Measurements from ENCODE around the gene FNIP2.
"Not testable (repeated sequence)": the region's sequence is repeated elsewhere in the genome, so short reads cannot be mapped to it uniquely, and the experiment has no call there.

FNIP2 gene

DNA sequence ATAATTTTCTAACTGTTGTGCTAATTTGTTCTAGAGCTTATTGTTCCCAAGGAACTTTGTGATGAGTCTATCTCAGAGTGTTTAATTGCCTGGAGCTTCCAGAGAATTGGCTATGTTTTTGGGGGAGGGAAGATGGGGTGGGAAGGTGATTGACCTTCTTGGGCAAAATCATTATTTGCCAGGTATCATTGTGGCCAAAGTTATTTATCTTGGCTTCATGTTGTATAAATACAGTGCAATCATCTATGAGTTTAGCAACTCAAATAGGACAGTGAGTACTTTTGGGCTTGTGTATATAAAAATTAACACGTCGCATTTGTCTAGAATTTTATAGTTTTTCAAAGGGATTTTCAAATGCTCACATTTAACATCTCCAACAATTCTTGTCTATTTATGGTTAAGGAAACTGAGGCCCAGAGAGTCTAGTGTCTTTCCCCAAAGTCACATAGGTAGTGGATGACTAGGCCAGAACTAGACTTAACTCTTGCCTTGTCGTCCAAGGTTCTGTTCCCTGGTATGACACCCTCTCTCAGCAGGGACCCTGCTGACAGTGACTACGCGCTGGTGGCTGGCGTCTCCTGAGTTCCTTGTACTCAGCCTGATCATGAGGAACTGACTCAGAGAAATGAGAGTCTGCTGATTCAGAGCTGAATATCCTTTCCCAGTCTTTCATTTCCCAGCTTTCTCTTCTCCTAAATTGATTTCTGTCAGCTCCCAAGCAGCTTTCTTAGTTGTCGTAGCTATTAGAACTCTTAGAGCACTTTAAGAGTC is 27.7 kb downstream of the FNIP2 start:
- no peaks in the 10 kb centered on the region for H3K36me3 Mint-ChIP-seq
- H3K27ac Mint-ChIP-seq = no peak overlapping the region
- H3K4me1 Mint-ChIP-seq (ENCODE audit: low read depth) = peaks cover 13% of the 10 kb centered on the region
- no peaks in the 10 kb centered on the region for H3K9me3 Mint-ChIP-seq (ENCODE audit: low read depth)
- H3K27me3 Mint-ChIP-seq = no peaks in the 10 kb centered on the region
- no peak overlapping the region for H3K4me3 Mint-ChIP-seq

DNA sequence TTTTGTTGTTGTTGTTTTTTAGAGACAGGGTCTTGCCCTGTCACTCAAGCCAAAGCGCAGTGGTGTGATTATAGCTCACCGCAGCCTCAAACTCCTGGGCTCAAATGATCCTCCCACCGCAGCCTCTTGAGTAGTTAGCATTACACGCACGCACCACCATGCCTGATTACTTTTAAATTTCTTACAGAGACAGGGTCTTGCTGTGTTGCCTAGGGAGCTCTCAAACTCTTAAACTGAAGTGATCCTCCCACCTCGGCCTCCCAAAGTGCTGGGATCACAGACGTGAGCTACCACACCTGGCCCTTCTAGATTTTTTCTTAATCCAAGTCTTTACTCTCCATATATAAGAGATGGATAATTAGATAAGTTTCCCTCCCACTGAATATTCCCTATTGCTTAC is 29.2 kb downstream of the FNIP2 start:
- Mint-ChIP-seq H3K4me3 (no peak overlapping the region), H3K9me3 (ENCODE audit: low read depth) (no peaks in the 10 kb centered on the region), H3K36me3 (no peaks in the 10 kb centered on the region), H3K27ac (no peak overlapping the region), H3K27me3 (no peaks in the 10 kb centered on the region), H3K4me1 (ENCODE audit: low read depth) (peaks cover 18% of the 10 kb centered on the region)

DNA sequence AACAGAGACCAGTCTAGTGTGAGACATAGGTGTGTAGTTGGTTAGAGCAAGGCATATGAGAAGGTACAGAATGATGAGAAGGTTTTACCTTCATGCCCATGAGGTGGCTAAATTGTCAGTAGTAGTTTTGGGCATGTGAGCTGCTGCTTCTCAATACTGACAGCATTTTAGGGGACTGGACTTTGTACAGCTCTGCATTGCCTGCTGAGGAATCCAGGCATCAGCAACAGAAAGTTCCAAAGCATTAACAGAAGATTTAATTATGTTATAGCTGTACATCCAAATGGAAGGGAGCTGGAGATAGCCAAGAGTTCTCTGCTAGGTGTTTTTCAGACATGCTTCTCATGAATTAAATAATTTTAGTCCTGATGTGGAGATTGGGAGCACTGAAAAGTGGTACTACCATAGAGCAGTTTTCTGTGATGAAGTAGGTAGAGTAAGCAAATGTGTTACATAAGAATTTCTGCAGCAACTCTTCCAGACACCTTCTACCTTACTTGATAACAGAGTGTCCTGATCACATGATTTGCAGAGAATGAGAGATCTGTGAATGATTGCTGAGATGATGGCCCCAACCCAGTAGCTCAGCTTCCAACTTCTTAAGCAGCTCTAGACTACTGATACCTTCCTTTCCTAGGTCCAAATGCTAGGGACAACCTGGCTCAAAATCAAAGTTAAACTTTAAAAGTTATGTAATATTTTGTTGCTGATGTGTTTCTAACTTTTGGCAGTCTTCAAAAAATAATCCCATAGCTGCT is 30.4 kb downstream of the FNIP2 start:
- H3K4me3 Mint-ChIP-seq = no peak overlapping the region
- peaks cover 25% of the 10 kb centered on the region for H3K4me1 Mint-ChIP-seq (ENCODE audit: low read depth)
- H3K27ac Mint-ChIP-seq = no peak overlapping the region
- H3K27me3 Mint-ChIP-seq = no peaks in the 10 kb centered on the region
- H3K9me3 Mint-ChIP-seq (ENCODE audit: low read depth) = no peaks in the 10 kb centered on the region
- H3K36me3 Mint-ChIP-seq = no peaks in the 10 kb centered on the region

DNA sequence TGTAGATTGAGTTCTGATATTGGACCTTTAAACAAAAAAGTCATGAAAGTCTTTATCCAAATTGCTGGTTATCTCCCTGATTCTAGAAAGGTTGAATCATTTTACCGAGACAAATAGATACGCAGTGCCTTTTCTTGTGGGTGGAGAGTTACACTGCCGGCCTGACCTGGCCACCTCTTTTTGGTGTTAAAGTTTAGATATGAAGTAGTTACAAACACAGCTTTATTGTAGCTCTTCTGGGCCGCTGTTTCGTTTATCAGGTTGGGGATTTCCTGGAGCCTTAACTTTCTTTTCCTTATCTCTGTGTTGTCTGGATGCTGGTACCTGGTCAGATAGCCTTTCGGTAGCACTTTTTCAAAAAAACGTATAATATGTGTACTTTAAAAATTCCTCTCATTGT is 31.0 kb downstream of the FNIP2 start:
- H3K27ac Mint-ChIP-seq = no peak overlapping the region
- no peaks in the 10 kb centered on the region for H3K36me3 Mint-ChIP-seq
- H3K9me3 Mint-ChIP-seq (ENCODE audit: low read depth) = no peaks in the 10 kb centered on the region
- peaks cover 25% of the 10 kb centered on the region for H3K4me1 Mint-ChIP-seq (ENCODE audit: low read depth)
- no peak overlapping the region for H3K4me3 Mint-ChIP-seq
- H3K27me3 Mint-ChIP-seq = no peaks in the 10 kb centered on the region

DNA sequence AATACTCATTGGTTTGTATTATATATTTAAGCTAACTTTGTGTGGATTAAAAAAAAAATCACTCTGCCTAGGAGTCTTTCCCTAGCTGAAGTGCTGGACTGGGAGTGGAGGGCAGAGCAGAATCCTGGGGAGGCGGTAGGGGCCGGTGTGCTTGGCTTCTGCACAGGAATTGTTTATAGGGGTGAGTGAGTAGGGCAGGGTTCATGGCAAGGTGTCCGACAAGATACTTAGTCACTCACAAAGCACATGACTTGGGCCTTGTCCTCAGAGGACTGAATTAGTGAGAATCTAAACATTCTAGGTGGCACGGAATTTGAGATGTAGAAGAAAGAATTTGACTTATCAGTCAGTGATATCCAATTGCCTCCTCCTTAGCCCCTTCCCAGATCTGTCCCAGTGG is 32.2 kb downstream of the FNIP2 start:
- H3K9me3 Mint-ChIP-seq (ENCODE audit: low read depth) = no peaks in the 10 kb centered on the region
- no peak overlapping the region for H3K4me3 Mint-ChIP-seq
- H3K36me3 Mint-ChIP-seq = no peaks in the 10 kb centered on the region
- no peaks in the 10 kb centered on the region for H3K27me3 Mint-ChIP-seq
- peaks cover 28% of the 10 kb centered on the region for H3K4me1 Mint-ChIP-seq (ENCODE audit: low read depth)
- H3K27ac Mint-ChIP-seq = no peak overlapping the region

DNA sequence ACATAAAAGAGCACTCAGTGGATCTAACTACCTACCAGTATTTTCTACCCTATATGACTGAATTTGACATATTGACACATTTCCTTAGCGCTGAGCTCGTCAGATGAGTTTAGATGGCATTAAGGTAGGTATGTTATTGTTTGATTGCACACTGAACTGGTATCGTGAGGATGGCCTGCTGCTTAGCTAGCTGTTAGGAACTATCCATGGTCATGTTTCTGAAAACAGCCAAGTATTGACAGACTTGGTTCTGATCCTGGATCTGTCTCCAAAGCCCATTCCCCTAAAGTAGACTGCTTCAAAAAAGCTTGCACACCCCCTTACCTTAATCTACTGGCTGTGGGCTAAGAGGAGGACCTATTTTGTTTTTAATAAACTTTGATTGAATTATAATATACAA is 32.9 kb downstream of the FNIP2 start:
- Mint-ChIP-seq H3K27me3 (no peaks in the 10 kb centered on the region), H3K36me3 (no peaks in the 10 kb centered on the region), H3K4me3 (no peak overlapping the region), H3K9me3 (ENCODE audit: low read depth) (no peaks in the 10 kb centered on the region), H3K4me1 (ENCODE audit: low read depth) (peaks cover 30% of the 10 kb centered on the region), H3K27ac (no peak overlapping the region)

DNA sequence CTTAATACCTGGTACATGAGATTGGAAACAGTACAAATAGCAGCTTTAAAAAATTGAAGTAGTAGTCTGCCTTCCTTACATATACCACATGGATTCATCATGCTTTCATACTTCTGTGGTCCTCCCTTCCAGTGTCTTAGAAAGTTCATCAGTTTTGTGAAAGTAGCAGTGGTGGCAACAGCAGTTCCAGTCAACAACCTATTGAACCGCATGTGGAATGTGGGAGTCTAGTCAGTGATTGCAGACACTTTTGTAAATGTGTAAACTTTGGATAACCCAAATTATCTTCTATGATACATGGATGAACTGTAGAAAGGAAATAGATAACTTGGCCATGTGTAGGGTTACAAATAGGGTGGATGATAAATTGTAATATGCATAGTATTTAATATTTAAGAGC is 34.1 kb downstream of the FNIP2 start:
- Mint-ChIP-seq H3K27me3 (no peaks in the 10 kb centered on the region), H3K27ac (peak overlapping the region; percentile 41), H3K36me3 (no peaks in the 10 kb centered on the region), H3K4me3 (no peak overlapping the region), H3K4me1 (ENCODE audit: low read depth) (peaks cover 30% of the 10 kb centered on the region), H3K9me3 (ENCODE audit: low read depth) (no peaks in the 10 kb centered on the region)

DNA sequence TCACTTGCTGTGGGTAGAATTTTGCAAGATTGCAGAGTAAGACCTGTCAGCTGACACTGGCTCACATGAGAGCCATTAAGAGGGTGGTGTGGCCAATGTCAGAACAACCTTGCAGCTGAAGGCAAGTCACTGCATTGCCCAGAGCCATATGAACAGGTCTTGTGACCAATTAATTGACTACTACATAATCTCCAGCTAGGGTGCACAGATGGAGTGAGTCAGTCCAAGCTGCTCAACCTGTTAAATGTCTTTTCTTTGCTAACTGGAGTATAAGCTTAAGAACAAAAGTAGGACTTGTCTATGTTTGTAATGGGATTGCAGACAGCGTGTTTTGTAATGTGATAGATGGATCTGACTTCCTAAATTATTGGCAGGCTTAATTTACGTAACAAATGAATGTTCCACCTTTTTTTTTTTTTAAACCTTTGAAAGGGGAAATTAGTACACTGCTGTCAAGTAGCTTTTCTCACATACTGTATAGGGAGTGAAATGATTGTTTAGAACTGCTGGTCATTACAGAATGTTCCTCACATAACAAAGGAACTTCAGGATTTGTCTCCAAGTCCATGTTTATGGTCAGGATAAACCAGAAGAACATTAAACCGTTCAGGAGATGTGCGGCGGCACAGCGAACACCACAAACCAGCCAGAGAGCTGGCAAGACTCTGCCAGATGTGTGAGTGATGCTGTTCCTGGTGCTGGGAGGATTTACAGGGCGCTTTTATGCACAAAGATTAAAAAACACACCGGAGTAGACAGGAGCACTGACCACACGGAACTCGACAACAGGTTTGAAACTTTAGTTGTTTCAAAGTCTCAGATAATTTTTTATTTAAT is 37.0 kb downstream of the FNIP2 start:
- H3K27ac Mint-ChIP-seq = peak overlapping the region; percentile 12
- H3K9me3 Mint-ChIP-seq (ENCODE audit: low read depth) = no peaks in the 10 kb centered on the region
- H3K4me3 Mint-ChIP-seq = no peak overlapping the region
- H3K27me3 Mint-ChIP-seq = no peaks in the 10 kb centered on the region
- peaks cover 41% of the 10 kb centered on the region for H3K4me1 Mint-ChIP-seq (ENCODE audit: low read depth)
- H3K36me3 Mint-ChIP-seq = peaks cover 5% of the 10 kb centered on the region

DNA sequence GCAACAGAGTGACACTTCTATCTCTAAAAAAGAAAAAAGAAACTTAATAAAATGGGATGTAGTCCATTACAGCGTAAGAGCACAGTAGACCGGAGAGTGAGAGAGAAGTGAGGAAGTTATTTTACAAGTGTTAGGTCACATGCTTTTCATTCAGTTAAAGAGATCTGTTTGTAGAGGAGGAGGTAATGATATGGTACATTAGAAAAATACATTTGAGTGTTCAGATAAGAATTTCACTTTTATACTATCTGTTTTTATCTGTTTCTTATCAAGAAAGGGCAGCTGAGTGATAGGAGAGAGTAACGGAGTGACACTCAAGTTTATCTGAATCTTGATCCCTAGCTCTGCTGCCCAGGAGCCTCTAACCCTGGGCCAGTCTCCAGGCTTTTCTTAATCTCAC is 38.9 kb downstream of the FNIP2 start:
- Mint-ChIP-seq H3K4me3 (no peak overlapping the region), H3K4me1 (ENCODE audit: low read depth) (peaks cover 56% of the 10 kb centered on the region)

DNA sequence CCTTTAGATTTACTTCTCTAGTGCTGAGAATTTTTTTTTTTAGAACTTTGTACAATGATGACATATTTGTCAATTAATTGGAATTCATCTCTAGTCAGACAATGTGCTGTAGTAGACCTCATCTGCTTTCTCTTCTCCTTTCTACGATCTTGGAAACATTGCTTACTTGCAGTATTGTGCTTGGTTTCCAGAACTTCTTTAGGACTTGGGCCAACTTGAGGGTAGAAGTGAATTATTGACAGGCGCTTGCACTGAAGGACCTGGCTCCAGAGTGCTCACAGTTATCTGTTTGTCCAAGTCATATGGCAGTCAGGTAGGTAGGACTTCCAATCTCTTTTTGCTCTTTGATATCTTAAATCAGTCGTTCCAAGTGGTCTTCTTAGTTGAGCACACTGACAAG is 39.6 kb downstream of the FNIP2 start:
- Mint-ChIP-seq H3K9me3 (ENCODE audit: low read depth) (no peaks in the 10 kb centered on the region), H3K27me3 (no peaks in the 10 kb centered on the region), H3K4me1 (ENCODE audit: low read depth) (peaks cover 53% of the 10 kb centered on the region), H3K27ac (no peak overlapping the region), H3K36me3 (peaks cover 7% of the 10 kb centered on the region), H3K4me3 (no peak overlapping the region)

More for the DNA sequence above, 38.9 kb downstream of the FNIP2 start:
- H3K27ac Mint-ChIP-seq = no peak overlapping the region
- H3K36me3 Mint-ChIP-seq = peaks cover 5% of the 10 kb centered on the region
- no peaks in the 10 kb centered on the region for H3K9me3 Mint-ChIP-seq (ENCODE audit: low read depth)
- no peaks in the 10 kb centered on the region for H3K27me3 Mint-ChIP-seq

DNA sequence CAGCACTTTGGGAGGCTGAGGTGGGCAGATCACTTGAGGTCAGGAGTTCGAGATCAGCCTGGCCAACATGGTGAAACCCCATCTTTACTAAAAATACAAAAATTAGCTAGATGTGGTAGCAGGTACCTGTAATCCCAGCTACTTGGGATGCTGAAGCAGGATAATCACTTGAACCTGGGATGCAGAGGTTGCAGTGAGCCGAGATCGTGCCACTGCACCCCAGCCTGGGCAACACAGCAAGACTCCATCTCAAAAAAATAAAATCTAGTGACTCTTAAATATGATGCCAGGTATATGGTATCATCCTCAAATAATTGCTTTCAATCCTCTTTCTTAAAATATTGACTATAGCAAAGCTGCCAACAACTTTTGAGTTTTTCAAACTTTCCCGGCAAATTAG is 40.4 kb downstream of the FNIP2 start:
- H3K9me3 Mint-ChIP-seq (ENCODE audit: low read depth); H3K36me3 Mint-ChIP-seq; H3K4me3 Mint-ChIP-seq; H3K27me3 Mint-ChIP-seq: not testable (repeated sequence)
- Mint-ChIP-seq H3K27ac (peak overlapping the region; percentile 90), H3K4me1 (ENCODE audit: low read depth) (peaks cover 49% of the 10 kb centered on the region)

DNA sequence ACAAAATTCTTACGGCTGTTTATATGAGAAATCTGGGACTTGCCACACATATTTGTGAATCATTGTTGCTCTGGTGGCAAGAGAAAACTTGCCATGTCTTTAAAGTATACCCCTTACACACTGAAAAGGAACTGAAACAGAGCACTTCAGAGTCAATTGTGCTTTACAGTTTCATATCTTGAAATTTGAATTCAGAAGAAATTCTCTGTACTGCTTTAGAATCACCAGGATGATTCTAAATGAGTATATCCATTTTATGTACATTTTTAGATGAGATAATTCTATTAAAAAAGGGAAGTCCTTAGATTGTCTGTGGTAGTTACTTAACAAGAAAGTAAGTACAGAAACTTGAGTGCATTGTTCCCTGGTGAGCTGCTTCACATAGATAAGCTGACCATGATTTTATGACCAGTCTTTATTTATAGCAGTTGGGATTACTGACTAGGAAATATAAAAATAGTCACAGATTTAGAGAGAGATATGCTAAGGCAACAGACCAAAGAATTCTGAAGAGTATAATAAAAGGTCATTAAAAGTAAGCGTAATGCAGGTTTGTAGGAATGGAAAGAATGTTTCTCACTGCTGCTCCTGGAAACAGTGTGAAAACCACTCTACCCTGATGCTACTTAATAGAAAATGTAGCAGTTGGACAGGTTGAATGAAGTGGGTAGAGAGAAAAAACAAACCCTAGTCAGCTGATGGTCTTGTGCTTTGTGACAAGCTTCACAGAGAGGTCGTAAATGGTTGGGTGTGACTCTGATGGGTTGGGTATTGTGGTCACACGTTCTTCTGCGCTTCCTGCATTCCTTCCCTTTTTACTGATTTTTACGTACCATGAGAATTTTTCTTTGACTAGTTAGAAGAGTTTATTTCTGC is 41.0 kb downstream of the FNIP2 start:
- Mint-ChIP-seq H3K27me3 (no peaks in the 10 kb centered on the region), H3K9me3 (ENCODE audit: low read depth) (no peaks in the 10 kb centered on the region), H3K4me1 (ENCODE audit: low read depth) (peaks cover 49% of the 10 kb centered on the region), H3K4me3 (peak overlapping the region; percentile 79), H3K27ac (peak overlapping the region; percentile 90), H3K36me3 (peaks cover 7% of the 10 kb centered on the region)

DNA sequence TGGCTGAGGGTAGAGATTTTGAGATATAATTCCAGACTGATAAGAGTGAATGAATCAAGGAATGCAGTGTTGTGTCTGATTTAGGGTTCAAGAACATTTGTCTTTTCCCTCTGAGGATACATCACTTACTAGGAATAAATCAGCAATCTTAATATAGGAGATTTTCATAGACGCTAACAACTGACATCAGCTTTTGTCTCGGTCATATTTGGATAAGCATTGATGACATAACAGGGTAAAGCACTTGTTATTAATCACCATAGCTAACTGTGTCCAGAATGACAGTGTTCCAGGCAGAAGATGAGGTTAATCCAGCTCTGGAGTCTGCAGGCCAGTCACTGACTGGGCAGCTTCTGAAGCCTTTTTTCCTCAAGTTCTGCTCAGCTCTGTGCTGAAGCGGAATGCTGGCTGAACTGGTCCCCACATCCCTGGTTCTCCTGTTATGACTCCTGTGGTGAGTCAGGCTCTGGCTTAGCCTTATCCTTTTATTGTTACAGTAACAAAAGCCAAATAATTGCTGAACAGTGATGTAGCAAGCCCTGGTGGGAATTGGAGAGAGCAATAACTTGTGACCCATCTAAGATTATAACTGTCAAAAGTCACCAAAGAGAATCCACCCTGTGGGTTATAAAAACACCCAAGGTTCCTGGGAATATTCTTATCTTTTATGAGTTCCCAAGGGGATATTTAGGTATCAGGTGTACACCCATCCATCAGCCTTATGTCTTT is 41.8 kb downstream of the FNIP2 start:
- H3K36me3 Mint-ChIP-seq = peaks cover 7% of the 10 kb centered on the region
- peak overlapping the region; percentile 79 for H3K4me3 Mint-ChIP-seq
- H3K27me3 Mint-ChIP-seq = no peaks in the 10 kb centered on the region
- H3K4me1 Mint-ChIP-seq (ENCODE audit: low read depth) = peaks cover 47% of the 10 kb centered on the region
- peak overlapping the region; percentile 90 for H3K27ac Mint-ChIP-seq
- H3K9me3 Mint-ChIP-seq (ENCODE audit: low read depth) = no peaks in the 10 kb centered on the region

DNA sequence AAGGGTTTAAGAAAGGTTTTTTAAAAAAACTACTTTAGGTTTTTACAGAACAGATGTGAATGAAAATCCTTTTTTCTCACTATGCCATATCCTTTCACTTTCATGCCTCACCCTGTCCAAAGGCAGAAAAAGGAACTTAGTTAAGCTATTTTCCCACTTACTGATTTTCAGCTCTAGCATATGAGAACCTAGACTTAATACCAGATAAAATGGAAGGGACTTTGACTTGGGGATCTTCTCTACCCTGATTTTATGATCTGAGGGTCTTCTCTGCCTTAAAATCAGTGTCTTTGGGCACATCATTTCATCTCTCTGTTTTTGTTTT is 42.4 kb downstream of the FNIP2 start:
- Mint-ChIP-seq H3K36me3 (peaks cover 7% of the 10 kb centered on the region), H3K27ac (peak overlapping the region; percentile 34), H3K27me3 (no peaks in the 10 kb centered on the region), H3K4me3 (peak overlapping the region; percentile 79), H3K9me3 (ENCODE audit: low read depth) (no peaks in the 10 kb centered on the region), H3K4me1 (ENCODE audit: low read depth) (peaks cover 46% of the 10 kb centered on the region)
